ENCODE measurements around the gene PSEN1. TPM values are rescaled to one million over a fixed set of nuclear protein-coding genes. Genes with fewer than 3 reads are reported as not detected.

PSEN1 gene
- polyA plus RNA-seq, 1 of the 3 experiments (the other 2 are of a cell fraction), result 9.0 TPM

DNA sequence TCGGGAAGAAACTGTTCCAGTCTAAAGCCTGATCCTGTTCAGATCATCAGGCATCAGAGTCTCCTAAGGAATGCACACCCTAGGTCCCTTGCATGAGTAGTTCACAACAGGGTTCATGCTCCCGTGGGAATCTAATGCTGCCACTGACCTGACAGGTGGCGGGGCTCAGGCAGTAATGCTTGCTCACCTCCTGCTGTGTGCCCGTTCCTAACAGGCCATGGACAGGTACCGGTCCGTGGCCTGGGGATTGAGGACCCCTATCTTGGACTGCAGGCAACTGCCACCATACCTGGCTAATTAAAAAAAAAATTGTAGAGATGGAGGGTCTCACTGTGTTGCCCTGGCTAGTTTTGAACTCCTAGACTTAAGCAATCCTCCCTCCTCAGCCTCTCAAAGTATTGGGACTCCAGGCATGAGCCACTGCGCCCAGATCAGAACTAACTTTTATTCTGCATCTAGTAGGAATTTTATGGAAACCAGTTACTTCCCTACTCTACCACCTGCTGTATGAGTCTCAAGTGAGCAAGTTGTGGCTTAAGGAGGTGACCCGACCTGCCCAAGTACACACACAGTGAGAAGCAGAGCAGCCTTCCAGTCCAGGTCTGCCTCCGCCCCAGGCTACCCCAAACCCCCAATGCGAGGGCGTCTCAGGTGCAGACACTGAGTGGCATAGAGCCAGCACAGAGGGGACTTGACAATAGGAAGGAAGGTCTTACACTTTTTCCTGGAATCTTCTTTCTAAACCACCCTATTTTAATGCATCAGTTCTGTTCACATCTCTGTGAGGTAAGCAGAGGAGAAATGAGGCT, 98.5 kb downstream of the PSEN1 start:
- H2AFZ ChIP-seq (ENCODE audit: low read depth), result no peak overlapping the region
- H3K36me3 ChIP-seq (replicated peaks in 1 of 2; ENCODE audit: control insufficient read depth in 1 of 2, insufficient read depth in 2 of 2, low read length in 1 of 2), result no peaks in the 10 kb centered on the region
- ChIA-PET POLR2A (no interaction called here), CTCF (interaction anchor here (0.9 kb wide), 2 partner anchors 32 to 176 kb away, joined by 3 read pairs; partner anchors contain the start of gene RBM25)
- no peak overlapping the region for H3K27ac ChIP-seq (ENCODE audit: low read depth in 2 of 2, low read length in 1 of 2)
- H3F3A ChIP-seq (replicated peaks; ENCODE audit: insufficient read depth), result peaks cover 3% of the 10 kb centered on the region
- no peaks in the 10 kb centered on the region for H3K79me2 ChIP-seq (ENCODE audit: insufficient read depth)
- no peak overlapping the region for H3K9ac ChIP-seq
- WGBS (ENCODE audit: low lambda C conversion rate), result 86% methylated on average over 11 of the region's 11 CpGs
- no peak overlapping the region for H3K4me2 ChIP-seq
- no peaks in the 10 kb centered on the region for H3K9me2 ChIP-seq
- DNase-seq, result no peak
- H3K4me1 ChIP-seq (ENCODE audit: control insufficient read depth in 1 of 2, insufficient read depth in 2 of 2, low read depth in 1 of 2, low read length in 1 of 2), result peaks cover 7 to 14% of the 10 kb centered on the region in 2 experiments; a peak in 3 of 4 replicates
- H4K20me1 ChIP-seq (ENCODE audit: insufficient read depth), result no peaks in the 10 kb centered on the region
- TF ChIP-seq TAF1 (IDR thresholded peaks at IDR 0.05; ENCODE audit: borderline replicate concordance, low read depth, low read length), result no peak
- TF ChIP-seq FOXJ3 (CRISPR knock-in tag; IDR thresholded peaks at IDR 0.05), result no peak
- H3K4me3 ChIP-seq (ENCODE audit: low read depth in 2 of 2, low read length in 1 of 2), result no peak overlapping the region
- no peaks in the 10 kb centered on the region for H3K9me3 ChIP-seq
- peaks cover 41% of the 10 kb centered on the region for H3K27me3 ChIP-seq (ENCODE audit: insufficient read depth)

DNA sequence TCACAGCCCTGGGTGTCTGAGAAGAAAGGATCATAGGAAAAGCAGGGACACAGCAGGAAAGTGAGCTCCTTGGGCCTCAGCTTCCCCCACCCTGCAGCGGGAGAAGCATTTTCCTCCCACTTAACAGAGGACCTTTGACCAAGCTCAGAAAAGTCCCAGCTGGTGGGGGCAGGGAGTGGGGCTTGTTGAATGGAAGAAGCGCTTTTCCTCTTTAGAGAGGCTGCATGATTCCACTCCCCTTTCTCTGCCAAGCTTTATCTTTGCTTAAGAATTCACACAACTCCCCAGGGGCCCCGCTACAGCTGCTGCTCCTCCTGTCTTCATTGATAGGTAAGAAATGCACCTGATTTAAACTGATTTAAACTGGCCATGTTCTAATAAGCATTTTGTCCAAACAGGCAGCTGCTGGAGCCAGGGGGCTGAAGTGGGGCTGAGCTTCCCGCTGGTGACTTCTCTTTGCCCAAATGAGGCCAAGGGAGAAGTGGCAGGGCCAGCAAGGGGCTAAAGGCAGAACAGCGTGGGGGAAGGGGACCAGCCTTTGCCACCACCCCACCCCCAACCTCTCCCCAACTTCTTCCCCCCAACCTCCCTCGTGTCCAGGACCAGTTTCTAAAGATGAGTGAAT, 99.3 kb downstream of the PSEN1 start:
- Histone ChIP-seq H3K79me2 (ENCODE audit: insufficient read depth) (no peaks in the 10 kb centered on the region), H3F3A (replicated peaks; ENCODE audit: insufficient read depth) (peaks cover 3% of the 10 kb centered on the region), H3K9me2 (no peaks in the 10 kb centered on the region), H2AFZ (ENCODE audit: low read depth) (no peak overlapping the region), H3K9me3 (no peaks in the 10 kb centered on the region), H3K4me3 (ENCODE audit: low read depth in 2 of 2, low read length in 1 of 2) (no peak overlapping the region), H3K27me3 (ENCODE audit: insufficient read depth) (peaks cover 41% of the 10 kb centered on the region), H3K36me3 (replicated peaks in 1 of 2; ENCODE audit: control insufficient read depth in 1 of 2, insufficient read depth in 2 of 2, low read length in 1 of 2) (no peaks in the 10 kb centered on the region), H3K27ac (ENCODE audit: low read depth in 2 of 2, low read length in 1 of 2) (no peak overlapping the region), H4K20me1 (ENCODE audit: insufficient read depth) (no peaks in the 10 kb centered on the region), H3K4me1 (ENCODE audit: control insufficient read depth in 1 of 2, insufficient read depth in 2 of 2, low read depth in 1 of 2, low read length in 1 of 2) (peaks cover 8 to 16% of the 10 kb centered on the region in 2 experiments; a peak in 3 of 4 replicates), H3K4me2 (no peak overlapping the region), H3K9ac (no peak overlapping the region)
- POLR2A ChIA-PET, result interaction anchor here (0.5 kb wide), 1 partner anchor 221 kb away, joined by 4 read pairs; no protein-coding TSS in a partner anchor
- 83% methylated on average over 5 of the region's 6 CpGs for WGBS (ENCODE audit: low lambda C conversion rate)
- DNase-seq, result no peak
- TF ChIP-seq, protein P1, sequence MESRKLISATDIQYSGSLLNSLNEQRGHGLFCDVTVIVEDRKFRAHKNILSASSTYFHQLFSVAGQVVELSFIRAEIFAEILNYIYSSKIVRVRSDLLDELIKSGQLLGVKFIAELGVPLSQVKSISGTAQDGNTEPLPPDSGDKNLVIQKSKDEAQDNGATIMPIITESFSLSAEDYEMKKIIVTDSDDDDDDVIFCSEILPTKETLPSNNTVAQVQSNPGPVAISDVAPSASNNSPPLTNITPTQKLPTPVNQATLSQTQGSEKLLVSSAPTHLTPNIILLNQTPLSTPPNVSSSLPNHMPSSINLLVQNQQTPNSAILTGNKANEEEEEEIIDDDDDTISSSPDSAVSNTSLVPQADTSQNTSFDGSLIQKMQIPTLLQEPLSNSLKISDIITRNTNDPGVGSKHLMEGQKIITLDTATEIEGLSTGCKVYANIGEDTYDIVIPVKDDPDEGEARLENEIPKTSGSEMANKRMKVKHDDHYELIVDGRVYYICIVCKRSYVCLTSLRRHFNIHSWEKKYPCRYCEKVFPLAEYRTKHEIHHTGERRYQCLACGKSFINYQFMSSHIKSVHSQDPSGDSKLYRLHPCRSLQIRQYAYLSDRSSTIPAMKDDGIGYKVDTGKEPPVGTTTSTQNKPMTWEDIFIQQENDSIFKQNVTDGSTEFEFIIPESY (IDR thresholded peaks at IDR 0.05; ENCODE audit: borderline replicate concordance, low read depth), result no peak
- TF ChIP-seq, protein P2, sequence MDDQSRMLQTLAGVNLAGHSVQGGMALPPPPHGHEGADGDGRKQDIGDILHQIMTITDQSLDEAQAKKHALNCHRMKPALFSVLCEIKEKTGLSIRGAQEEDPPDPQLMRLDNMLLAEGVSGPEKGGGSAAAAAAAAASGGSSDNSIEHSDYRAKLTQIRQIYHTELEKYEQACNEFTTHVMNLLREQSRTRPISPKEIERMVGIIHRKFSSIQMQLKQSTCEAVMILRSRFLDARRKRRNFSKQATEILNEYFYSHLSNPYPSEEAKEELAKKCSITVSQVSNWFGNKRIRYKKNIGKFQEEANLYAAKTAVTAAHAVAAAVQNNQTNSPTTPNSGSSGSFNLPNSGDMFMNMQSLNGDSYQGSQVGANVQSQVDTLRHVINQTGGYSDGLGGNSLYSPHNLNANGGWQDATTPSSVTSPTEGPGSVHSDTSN (IDR thresholded peaks at IDR 0.05), result no peak
- TF ChIP-seq, protein P3, sequence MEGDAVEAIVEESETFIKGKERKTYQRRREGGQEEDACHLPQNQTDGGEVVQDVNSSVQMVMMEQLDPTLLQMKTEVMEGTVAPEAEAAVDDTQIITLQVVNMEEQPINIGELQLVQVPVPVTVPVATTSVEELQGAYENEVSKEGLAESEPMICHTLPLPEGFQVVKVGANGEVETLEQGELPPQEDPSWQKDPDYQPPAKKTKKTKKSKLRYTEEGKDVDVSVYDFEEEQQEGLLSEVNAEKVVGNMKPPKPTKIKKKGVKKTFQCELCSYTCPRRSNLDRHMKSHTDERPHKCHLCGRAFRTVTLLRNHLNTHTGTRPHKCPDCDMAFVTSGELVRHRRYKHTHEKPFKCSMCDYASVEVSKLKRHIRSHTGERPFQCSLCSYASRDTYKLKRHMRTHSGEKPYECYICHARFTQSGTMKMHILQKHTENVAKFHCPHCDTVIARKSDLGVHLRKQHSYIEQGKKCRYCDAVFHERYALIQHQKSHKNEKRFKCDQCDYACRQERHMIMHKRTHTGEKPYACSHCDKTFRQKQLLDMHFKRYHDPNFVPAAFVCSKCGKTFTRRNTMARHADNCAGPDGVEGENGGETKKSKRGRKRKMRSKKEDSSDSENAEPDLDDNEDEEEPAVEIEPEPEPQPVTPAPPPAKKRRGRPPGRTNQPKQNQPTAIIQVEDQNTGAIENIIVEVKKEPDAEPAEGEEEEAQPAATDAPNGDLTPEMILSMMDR (IDR thresholded peaks at IDR 0.05), result no peak
- no peak for TF ChIP-seq TEAD4 (IDR thresholded peaks at IDR 0.05; ENCODE audit: borderline replicate concordance, insufficient read depth)
- no peak for TF ChIP-seq RXRA (IDR thresholded peaks at IDR 0.05; ENCODE audit: borderline replicate concordance, low read depth)
- CTCF ChIA-PET, result interaction anchor here (0.9 kb wide), 2 partner anchors 32 to 177 kb away, joined by 3 read pairs; partner anchors contain the start of gene RBM25
